Uterus (tissue), 2 donors: Measurements from ENCODE around the gene MRPL22.

ENCODE experiments used
- POLR2A ChIP-seq, 2 donors: fragments of 450-650 bp; IDR thresholded peaks; one replicate each; pipeline ENCODE4 v1.6.1; 2016; ENCODE audit warnings: antibody characterized with exemption in 2 of 2, mild to moderate bottlenecking in 1 of 2, moderate library complexity in 1 of 2
- TF ChIP-seq, protein P1 (sequence below), 4 experiments: fragments of 200-600 bp in 2 of 4; fragments of 450-650 bp in 2 of 4; sonication (generic) in 2 of 4; IDR thresholded peaks; one replicate each; pipeline ENCODE4 v1.5.1; 2016 to 2019; ENCODE audit warnings: antibody characterized with exemption in 4 of 4, mild to moderate bottlenecking in 2 of 4, moderate library complexity in 1 of 4

- TF ChIP-seq, protein P1, sequence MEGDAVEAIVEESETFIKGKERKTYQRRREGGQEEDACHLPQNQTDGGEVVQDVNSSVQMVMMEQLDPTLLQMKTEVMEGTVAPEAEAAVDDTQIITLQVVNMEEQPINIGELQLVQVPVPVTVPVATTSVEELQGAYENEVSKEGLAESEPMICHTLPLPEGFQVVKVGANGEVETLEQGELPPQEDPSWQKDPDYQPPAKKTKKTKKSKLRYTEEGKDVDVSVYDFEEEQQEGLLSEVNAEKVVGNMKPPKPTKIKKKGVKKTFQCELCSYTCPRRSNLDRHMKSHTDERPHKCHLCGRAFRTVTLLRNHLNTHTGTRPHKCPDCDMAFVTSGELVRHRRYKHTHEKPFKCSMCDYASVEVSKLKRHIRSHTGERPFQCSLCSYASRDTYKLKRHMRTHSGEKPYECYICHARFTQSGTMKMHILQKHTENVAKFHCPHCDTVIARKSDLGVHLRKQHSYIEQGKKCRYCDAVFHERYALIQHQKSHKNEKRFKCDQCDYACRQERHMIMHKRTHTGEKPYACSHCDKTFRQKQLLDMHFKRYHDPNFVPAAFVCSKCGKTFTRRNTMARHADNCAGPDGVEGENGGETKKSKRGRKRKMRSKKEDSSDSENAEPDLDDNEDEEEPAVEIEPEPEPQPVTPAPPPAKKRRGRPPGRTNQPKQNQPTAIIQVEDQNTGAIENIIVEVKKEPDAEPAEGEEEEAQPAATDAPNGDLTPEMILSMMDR (IDR thresholded peaks at IDR 0.05): no peak
- TF ChIP-seq POLR2A (IDR thresholded peaks at IDR 0.05): no peak
Observed at GRCh38 chr5:154933537-154933936, 7.3 kb upstream of the MRPL22 start.
